Transverse colon (tissue), 4 donors: Measurements from ENCODE around the gene GPR148.

Experiments used
- CTCF ChIP-seq, 5 experiments: fragments of 200-600 bp in 3 of 5; fragments of 450-650 bp in 2 of 5; sonication (generic) in 3 of 5; IDR thresholded peaks; 1 replicate in 2 of 5; 2 replicates in 3 of 5; pipeline ENCODE4 v1.5.1; 2016 to 2017; ENCODE audit warnings: antibody characterized with exemption in 5 of 5, inconsistent platforms in 3 of 5, mild to moderate bottlenecking in 2 of 5, moderate library complexity in 1 of 5
- POLR2A ChIP-seq: fragments of 450-650 bp; IDR thresholded peaks from one replicate; pipeline ENCODE4 v1.6.1; 2016; ENCODE audit warnings: antibody characterized with exemption, mild to moderate bottlenecking, moderate library complexity
- POLR2AphosphoS5 ChIP-seq, 3 donors: sonication (generic); formaldehyde crosslinking; IDR thresholded peaks; one replicate each; pipeline ENCODE4 v1.6.1; 2016; ENCODE audit warnings: antibody characterized with exemption in 3 of 3

- no peak for TF ChIP-seq CTCF (IDR thresholded peaks at IDR 0.05)
- no peak for TF ChIP-seq POLR2A
- no peak for TF ChIP-seq POLR2AphosphoS5 (IDR thresholded peaks at IDR 0.05)
Measured at GRCh38 chr2:130762031-130762909, 33.4 kb downstream of the GPR148 start.
